Osteoblast (primary cell): ENCODE data around the gene LRRC47. TPM values are rescaled to one million over a fixed set of nuclear protein-coding genes. Genes with fewer than 3 reads are reported as not detected.

ENCODE experiments used
- DNase-seq: peaks from one replicate; pipeline ENCODE4 v3.0.0; 2011; ENCODE audit warnings: low spot score, mixed read lengths; ENCODE audit not compliant: insufficient read length; ENCODE audit errors: missing footprints
- H2AFZ ChIP-seq: 2 replicates; pipeline ENCODE4 v1.6.0; 2011; ENCODE audit warnings: mild to moderate bottlenecking, low read length
- H3K27ac ChIP-seq: 2 replicates; pipeline ENCODE4 v1.5.1; 2011; ENCODE audit warnings: mild to moderate bottlenecking, low read depth, low read length, moderate library complexity
- H3K27me3 ChIP-seq: 2 replicates; pipeline ENCODE4 v1.6.0; 2012; ENCODE audit warnings: mild to moderate bottlenecking, control low read depth, inconsistent platforms, low read length, moderate library complexity; ENCODE audit not compliant: insufficient read depth
- H3K36me3 ChIP-seq: 2 replicates; pipeline ENCODE4 v1.5.1; 2011; ENCODE audit warnings: mild to moderate bottlenecking, low read length, control low read depth, moderate library complexity; ENCODE audit not compliant: insufficient read depth
- H3K4me1 ChIP-seq: 2 replicates; pipeline ENCODE4 v1.5.1; 2011; ENCODE audit warnings: mild to moderate bottlenecking, low read length, control low read depth, moderate library complexity; ENCODE audit not compliant: insufficient read depth
- H3K4me2 ChIP-seq: 2 replicates; pipeline ENCODE4 v1.6.0; 2011; ENCODE audit warnings: mild to moderate bottlenecking, low read length; ENCODE audit not compliant: insufficient read depth
- H3K4me3 ChIP-seq: fragments of 200-600 bp; sonication (generic); 3 replicates; pipeline ENCODE4 v1.5.1; 2012; ENCODE audit warnings: mild to moderate bottlenecking, low read length, inconsistent platforms; ENCODE audit not compliant: insufficient read depth
- H3K79me2 ChIP-seq: 2 replicates; pipeline ENCODE4 v1.6.0; 2012; ENCODE audit warnings: mild to moderate bottlenecking, low read length, control low read depth, inconsistent platforms; ENCODE audit not compliant: insufficient read depth
- H3K9me3 ChIP-seq: 2 replicates; pipeline ENCODE4 v1.5.1; 2011; ENCODE audit warnings: low read depth, low read length, control low read depth
- H4K20me1 ChIP-seq: 2 replicates; pipeline ENCODE4 v1.6.0; 2012; ENCODE audit warnings: mild to moderate bottlenecking, low read length, control low read depth; ENCODE audit not compliant: insufficient read depth
- CTCF ChIP-seq: IDR thresholded peaks from 2 replicates; pipeline ENCODE4 v1.5.1; 2011; ENCODE audit warnings: mild to moderate bottlenecking, low read depth, low read length, moderate library complexity; ENCODE audit errors: extremely low read depth
- total RNA-seq: library from RNA; depleted of rRNA; stranded (reverse); fragments of >200 nt; gene quantifications from 2 replicates; pipeline ENCODE4 v1.2.3, GENCODE V29; 2012

The LRRC47 gene
- total RNA-seq, 1 donor: 30.0 TPM

DNA sequence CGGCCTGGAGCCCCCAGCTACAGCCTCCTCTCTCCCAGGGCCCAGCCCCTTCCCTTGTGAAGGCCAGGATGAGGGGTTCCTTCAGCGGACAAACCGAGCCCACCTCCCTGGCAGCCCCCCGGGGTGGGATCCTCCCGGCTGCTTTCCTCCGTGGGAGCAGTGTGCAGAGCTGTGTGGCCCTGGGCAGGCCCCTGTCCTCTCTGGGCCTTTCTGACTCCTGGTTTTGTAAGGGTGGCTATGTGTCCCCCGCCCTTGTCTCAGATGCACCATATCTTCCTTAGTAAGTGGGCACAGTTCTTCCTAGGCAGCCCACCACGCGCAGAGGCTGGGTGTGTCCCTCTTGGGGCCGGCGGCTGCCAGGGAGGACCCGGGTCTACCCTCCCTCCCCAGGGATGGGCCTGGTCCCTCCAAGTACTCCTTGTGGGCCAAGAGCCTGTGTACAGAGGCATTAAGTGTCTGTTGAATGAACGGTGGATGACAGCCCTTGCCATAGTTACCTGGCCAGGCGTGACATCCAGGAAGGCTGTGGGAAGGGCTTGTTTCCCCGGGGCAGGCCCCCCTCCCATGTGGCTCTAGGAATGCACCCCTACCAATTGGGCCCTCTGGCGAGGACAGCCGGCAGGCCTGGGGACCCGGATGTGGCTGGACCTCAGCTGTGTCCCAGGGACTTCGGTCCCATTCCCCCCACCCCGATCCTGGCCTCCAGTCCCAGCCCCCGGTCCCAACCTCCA lies 19.9 kb downstream of the LRRC47 start:
- Histone ChIP-seq H3K4me3 (no peak overlapping the region), H3K36me3 (peaks cover 25% of the 10 kb centered on the region), H3K79me2 (no peaks in the 10 kb centered on the region), H3K27ac (no peak overlapping the region), H3K4me1 (peaks cover 15% of the 10 kb centered on the region), H3K9me3 (no peaks in the 10 kb centered on the region), H3K27me3 (peaks cover 6% of the 10 kb centered on the region), H3K4me2 (no peak overlapping the region), H2AFZ (no peak overlapping the region), H4K20me1 (peaks cover 3% of the 10 kb centered on the region)
- no peak for TF ChIP-seq CTCF
- DNase-seq: peak; percentile 53

DNA sequence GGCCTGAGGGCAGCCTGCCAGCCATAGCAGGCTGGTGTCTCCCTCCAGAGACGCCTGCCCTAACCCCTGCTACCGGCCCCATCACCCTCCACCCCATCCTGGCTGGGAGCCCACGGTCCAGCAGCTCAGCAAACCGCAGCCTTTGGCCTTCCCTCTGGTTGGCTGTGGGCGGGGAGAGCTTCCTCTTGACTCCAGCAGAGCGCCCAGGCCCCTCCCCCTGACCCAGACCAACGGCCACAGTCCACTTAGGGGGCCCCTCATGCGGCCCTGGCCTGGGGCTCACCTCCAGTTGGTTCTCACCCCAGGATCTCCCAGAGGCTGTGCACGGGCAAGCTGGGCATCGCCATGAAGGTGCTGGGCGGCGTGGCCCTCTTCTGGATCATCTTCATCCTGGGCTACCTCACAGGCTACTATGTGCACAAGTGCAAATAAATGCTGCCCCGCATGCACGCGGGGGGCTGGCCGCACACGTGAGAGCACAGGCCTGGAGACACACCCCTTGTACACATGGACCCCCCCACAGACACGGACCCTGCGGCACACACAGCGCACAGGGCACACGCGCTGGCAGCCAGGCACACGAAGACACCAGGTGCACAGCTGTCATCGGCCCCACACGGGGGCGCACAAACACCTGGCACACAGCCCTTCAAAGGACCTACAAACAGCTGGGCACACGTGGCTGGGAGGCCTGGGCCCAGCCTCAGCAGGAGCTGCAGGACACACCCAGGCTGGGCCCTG lies 20.6 kb downstream of the LRRC47 start:
- Histone ChIP-seq H2AFZ (no peak overlapping the region), H3K4me2 (peak overlapping the region; percentile 68), H3K9me3 (no peaks in the 10 kb centered on the region), H3K36me3 (peaks cover 18% of the 10 kb centered on the region), H3K79me2 (no peaks in the 10 kb centered on the region), H3K4me3 (peak overlapping the region; percentile 39), H4K20me1 (peaks cover 3% of the 10 kb centered on the region), H3K27me3 (peaks cover 9% of the 10 kb centered on the region), H3K27ac (no peak overlapping the region), H3K4me1 (peaks cover 15% of the 10 kb centered on the region)
- DNase-seq: peak; percentile 99
- no peak for TF ChIP-seq CTCF

DNA sequence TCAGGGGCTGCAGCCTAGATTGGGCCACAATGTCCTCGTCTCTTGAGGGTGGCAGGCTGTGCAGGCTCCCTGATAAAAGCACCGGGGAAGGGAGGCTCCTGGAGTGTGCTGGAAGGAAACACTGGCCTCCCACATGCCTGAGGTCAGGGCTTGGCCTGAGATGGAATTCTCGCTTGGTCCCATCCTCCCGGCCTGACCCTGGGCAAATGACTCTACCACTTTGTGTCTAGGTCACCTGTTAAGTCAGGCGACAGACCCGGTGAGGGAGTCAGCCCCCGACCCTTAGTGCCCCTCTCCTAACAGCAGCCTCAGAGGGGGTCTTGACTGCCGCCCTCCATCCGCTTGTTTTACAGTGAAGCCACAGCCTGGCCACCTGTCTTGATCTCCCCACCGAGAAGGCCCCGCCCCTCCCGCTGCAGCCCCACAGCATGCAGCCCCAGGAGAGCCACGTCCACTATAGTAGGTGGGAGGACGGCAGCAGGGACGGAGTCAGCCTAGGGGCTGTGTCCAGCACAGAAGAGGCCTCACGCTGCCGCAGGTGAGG lies 21.3 kb downstream of the LRRC47 start:
- Histone ChIP-seq H4K20me1 (peaks cover 3% of the 10 kb centered on the region), H3K27me3 (peaks cover 15% of the 10 kb centered on the region), H3K4me3 (peak overlapping the region; percentile 39), H3K79me2 (no peaks in the 10 kb centered on the region), H3K27ac (no peak overlapping the region), H3K9me3 (no peaks in the 10 kb centered on the region), H3K4me2 (peak overlapping the region; percentile 68), H3K4me1 (peaks cover 15% of the 10 kb centered on the region), H2AFZ (no peak overlapping the region), H3K36me3 (peaks cover 11% of the 10 kb centered on the region)
- no peak for TF ChIP-seq CTCF
- DNase-seq: peak; percentile 97

GRCh38 chr1:3774276-3774945 lies 21.9 kb downstream of the LRRC47 start:
- H3K27ac ChIP-seq: no peak overlapping the region

More at GRCh38 chr1:3774276-3774945, 21.9 kb downstream of the LRRC47 start:
- peaks cover 15% of the 10 kb centered on the region for H3K27me3 ChIP-seq
- H2AFZ ChIP-seq: no peak overlapping the region
- H3K4me1 ChIP-seq: peaks cover 15% of the 10 kb centered on the region
- peaks cover 5% of the 10 kb centered on the region for H3K36me3 ChIP-seq
- TF ChIP-seq CTCF: no peak
- no peaks in the 10 kb centered on the region for H3K9me3 ChIP-seq
- H3K4me2 ChIP-seq: no peak overlapping the region
- DNase-seq: no peak
- no peak overlapping the region for H3K4me3 ChIP-seq
- peaks cover 3% of the 10 kb centered on the region for H4K20me1 ChIP-seq
- H3K79me2 ChIP-seq: no peaks in the 10 kb centered on the region
